GM18526 (cell line): ENCODE results near the gene GALNT9.

Experiments
- POLR2A ChIP-seq: IDR thresholded peaks from 3 replicates; pipeline ENCODE4 v1.6.1; 2011; ENCODE audit not compliant: insufficient read length; ENCODE audit errors: extremely low read depth

The GALNT9 gene

DNA sequence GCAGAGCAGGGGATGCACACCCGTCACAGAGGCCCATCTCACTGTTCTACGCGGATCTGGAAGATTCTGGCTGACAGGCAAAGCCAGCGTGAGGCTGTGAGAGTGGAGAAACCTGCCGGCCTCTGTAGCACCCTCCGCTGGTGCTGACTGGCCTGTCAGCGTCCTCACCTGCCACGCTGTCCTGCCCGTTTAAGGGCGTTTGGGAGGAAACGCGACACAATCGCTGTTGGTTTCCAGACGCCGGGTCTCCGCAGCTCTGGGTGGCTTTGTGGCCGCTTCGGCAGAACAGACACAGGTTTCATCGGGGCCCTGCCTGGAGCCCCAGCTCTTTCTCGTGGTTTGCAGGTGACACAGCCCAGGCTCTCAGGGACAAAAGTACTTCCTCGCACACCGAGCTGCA is 114.5 kb downstream of the GALNT9 start:
- no peak for TF ChIP-seq POLR2A

- TF ChIP-seq POLR2A = no peak
Measured at GRCh38 chr12:132214161-132214476, 115.3 kb downstream of the GALNT9 start.

- no peak for TF ChIP-seq POLR2A
Measured at GRCh38 chr12:132213359-132214160, 115.8 kb downstream of the GALNT9 start.

DNA sequence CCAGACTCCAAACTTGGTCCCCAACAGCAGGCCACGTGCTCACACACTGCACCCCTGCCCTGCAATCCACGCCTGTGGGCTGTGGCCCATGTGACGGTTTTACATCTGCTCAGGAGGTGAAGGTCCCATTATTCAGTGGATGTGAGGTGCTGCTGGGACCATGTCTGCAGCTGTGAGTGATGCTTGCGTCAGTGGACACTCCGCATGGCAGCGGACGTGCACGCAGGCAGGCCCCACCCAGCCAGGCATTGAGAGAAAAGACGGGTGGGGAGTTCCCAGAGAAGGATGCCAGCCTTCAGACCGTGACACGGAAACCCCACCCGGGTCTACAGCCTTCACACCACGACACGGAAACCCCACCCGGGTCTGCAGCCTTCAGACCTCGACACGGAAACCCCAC is 117.6 kb downstream of the GALNT9 start:
- TF ChIP-seq POLR2A = no peak

DNA sequence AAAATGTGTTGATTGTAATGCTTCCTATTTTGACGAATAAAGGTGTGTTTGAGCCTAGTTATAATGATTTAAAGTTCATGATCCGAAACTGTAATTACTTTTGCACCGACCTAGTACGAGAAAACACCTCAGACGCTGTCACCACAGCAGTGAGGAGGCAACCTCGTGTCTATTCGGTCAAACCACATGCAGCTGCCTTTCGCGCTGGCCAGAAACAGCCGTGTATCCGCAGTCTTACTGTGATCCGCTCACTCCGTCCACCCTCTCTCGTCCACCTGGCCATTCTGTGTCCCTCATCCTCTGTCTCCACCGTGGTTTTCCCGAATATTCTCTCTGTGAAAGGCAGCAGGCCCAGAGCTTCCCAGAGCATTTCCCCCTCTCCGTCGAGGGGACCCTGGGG is 118.1 kb downstream of the GALNT9 start:
- TF ChIP-seq POLR2A = no peak

- no peak for TF ChIP-seq POLR2A
Measured at GRCh38 chr12:132210223-132211055, 119.0 kb downstream of the GALNT9 start.

DNA sequence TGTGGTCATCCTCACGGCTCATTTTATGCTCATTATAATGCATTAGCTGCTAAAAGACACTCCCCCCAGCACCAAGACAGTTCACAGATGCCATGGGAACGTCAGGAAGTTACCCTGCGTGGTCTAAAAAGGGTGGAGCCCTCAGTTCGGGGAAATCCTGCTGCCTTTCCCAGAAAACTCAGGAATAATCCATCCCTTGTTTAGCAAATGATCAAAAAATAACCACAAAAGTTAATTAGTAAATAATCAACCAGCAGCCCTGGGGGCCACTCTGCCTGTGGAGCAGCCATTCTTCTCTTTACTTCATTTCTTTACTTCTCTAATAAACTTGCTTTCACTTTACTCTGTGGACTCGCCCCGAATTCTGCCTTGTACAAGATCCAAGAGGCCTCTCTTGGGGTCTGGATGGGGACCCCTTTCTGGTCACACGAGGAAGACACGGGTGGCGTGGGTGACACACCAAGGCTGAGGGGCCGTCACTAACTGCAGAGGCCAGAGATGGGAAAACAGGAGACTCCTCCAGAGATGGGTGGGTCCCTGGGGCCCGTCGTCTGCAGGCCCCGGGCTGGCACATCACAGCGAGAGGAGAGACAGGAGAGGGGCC is 119.7 kb downstream of the GALNT9 start:
- TF ChIP-seq POLR2A = no peak

- TF ChIP-seq POLR2A = no peak
Measured at GRCh38 chr12:132208153-132208823, 121.1 kb downstream of the GALNT9 start.

DNA sequence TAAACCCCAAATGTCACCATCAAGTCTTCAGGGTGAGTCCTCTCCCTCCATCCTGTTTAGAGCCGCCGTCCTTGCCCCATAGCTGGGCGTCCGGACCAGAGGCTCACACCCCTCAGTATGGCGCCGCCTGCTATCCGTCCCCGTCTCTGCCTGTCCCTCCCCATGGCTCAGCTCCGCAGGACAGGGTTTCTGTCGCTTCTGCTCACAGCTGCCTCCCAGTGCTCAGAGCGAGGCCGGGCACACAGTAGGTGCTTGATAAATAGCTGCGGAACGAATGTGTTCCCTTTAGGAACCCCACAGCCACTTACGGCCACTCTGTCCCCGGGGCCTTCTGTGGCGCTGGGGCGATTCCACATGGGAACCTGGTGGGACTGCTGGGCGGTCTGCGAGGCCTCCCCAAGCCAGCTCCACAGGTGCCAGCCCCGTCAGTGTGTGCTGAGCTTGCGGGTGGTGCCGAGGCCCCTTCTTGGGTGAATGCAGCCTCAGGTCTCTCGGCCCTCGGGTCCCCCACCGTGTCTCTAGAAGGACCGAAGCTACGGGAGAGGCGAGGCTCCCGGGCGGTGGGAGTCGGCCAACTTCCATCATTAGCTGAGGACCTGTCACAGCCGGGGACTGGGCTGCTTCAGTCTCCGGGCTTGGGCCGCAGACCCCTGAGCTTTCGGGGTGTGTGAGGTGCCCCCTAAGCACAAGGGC is 122.2 kb downstream of the GALNT9 start:
- no peak for TF ChIP-seq POLR2A

DNA sequence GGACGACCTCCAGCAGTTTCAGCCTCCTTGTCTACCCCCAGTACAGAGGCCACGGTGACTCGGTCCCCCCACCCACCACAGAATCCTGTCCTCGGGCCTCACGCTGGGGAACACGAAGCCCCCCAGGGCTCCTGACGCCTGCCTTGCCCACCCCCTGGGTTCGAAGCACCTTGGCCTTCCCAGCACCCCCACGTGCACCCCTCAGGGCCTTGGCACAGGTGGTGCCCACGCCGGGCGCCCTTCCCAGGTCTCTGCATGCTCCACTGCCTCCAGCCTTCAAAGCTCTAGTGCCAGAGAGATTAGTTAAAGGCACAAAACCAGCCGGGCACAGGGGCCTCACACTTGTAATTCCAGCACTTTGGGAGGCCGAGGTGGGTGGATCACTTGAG is 123.3 kb downstream of the GALNT9 start:
- no peak for TF ChIP-seq POLR2A

- TF ChIP-seq POLR2A = no peak
Measured at GRCh38 chr12:132205271-132206045, 123.9 kb downstream of the GALNT9 start.

GRCh38 chr12:132204793-132205270 is 124.6 kb downstream of the GALNT9 start:
- TF ChIP-seq POLR2A = no peak

- no peak for TF ChIP-seq POLR2A
Measured at GRCh38 chr12:132204063-132204792, 125.2 kb downstream of the GALNT9 start.
